Measurements from ENCODE around the gene MIAT.

Gene MIAT

DNA sequence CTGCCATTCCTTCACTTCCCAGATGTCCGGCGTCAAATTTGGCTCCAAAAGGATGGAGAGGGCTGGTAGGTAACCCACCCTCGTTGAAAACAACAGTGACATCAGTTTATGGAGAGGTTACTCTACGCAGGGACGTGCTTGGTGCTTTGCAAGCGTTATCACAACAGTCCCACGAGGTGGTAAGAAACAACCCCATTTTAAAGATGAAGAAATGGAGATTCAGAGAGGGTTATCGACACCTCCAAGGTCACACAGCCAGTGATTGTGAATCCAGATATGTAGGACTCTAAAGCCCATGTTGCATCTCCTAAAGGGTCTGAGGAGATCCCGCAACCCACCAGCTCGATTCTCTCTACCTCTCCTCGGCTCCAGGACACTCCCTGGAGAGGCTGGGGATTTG lies 773 bp downstream of the MIAT start:
- TF ChIP-seq, protein P1, sequence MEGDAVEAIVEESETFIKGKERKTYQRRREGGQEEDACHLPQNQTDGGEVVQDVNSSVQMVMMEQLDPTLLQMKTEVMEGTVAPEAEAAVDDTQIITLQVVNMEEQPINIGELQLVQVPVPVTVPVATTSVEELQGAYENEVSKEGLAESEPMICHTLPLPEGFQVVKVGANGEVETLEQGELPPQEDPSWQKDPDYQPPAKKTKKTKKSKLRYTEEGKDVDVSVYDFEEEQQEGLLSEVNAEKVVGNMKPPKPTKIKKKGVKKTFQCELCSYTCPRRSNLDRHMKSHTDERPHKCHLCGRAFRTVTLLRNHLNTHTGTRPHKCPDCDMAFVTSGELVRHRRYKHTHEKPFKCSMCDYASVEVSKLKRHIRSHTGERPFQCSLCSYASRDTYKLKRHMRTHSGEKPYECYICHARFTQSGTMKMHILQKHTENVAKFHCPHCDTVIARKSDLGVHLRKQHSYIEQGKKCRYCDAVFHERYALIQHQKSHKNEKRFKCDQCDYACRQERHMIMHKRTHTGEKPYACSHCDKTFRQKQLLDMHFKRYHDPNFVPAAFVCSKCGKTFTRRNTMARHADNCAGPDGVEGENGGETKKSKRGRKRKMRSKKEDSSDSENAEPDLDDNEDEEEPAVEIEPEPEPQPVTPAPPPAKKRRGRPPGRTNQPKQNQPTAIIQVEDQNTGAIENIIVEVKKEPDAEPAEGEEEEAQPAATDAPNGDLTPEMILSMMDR (IDR thresholded peaks at IDR 0.05; ENCODE audit: insufficient read depth, low read length, poor library complexity, severe bottlenecking): no peak
- peaks cover 2% of the 10 kb centered on the region for H3K27me3 ChIP-seq (replicated peaks; ENCODE audit: control insufficient read depth, insufficient read depth, low read length)
- peak overlapping the region; percentile 39 for H3K4me3 ChIP-seq (replicated peaks; ENCODE audit: low read depth, low read length)
- H3K36me3 ChIP-seq (ENCODE audit: control insufficient read depth, insufficient read depth, low read length): no peaks in the 10 kb centered on the region
- no peak for DNase-seq (ENCODE audit: extremely low read depth, insufficient read length)

DNA sequence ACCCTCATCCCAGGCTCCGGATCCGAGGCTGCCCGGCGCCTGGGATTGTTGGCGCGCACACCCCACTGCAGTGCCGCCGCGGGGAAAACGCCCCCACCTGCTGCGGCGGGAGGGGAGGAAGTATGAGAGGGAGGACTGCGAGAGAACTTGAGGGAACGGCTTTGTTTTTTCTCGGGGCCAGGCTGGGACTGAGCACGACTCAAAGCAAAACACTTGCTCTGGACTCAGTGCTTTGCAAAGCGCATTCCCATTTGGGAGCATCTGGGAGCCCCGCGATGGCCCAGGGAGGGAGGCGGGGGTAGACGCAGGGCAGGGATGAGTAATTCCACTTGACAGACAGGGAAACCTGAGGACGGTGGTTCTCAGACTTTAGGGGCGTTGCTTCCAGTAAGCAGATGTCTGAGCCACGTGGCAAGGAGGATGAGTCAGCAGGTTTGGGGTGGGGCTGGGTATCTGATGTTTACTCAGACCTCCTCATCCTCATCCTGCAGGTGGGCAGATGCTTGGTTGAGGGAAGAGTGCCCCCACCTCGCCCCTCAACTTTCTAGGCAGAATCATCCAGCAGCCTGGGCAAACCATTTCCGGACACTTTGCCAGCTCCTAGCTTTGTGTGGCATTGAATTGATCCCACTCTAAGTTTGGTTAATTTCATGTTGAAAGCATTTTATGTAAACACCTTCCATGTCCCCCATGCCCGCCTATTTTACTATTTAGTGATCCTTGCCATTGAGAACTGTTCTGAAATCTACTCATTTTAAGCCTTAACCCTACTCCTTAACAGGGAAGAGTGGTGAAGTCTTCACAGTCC lies 1.5 kb downstream of the MIAT start:
- Histone ChIP-seq H3K4me3 (replicated peaks; ENCODE audit: low read depth, low read length) (peak overlapping the region; percentile 39), H3K36me3 (ENCODE audit: control insufficient read depth, insufficient read depth, low read length) (no peaks in the 10 kb centered on the region), H3K27me3 (replicated peaks; ENCODE audit: control insufficient read depth, insufficient read depth, low read length) (peaks cover 2% of the 10 kb centered on the region)
- TF ChIP-seq, protein P1 (IDR thresholded peaks at IDR 0.05; ENCODE audit: insufficient read depth, low read length, poor library complexity, severe bottlenecking): no peak
- peak; percentile 70 for DNase-seq (ENCODE audit: extremely low read depth, insufficient read length)

GRCh38 chr22:26660356-26660755 lies 3.0 kb downstream of the MIAT start:
- TF ChIP-seq, protein P1 (IDR thresholded peaks at IDR 0.05; ENCODE audit: insufficient read depth, low read length, poor library complexity, severe bottlenecking): no peak
- H3K27me3 ChIP-seq (replicated peaks; ENCODE audit: control insufficient read depth, insufficient read depth, low read length): peaks cover 2% of the 10 kb centered on the region
- H3K36me3 ChIP-seq (ENCODE audit: control insufficient read depth, insufficient read depth, low read length): no peaks in the 10 kb centered on the region
- no peak overlapping the region for H3K4me3 ChIP-seq (replicated peaks; ENCODE audit: low read depth, low read length)
- DNase-seq (ENCODE audit: extremely low read depth, insufficient read length): no peak

- TF ChIP-seq, protein P1 (IDR thresholded peaks at IDR 0.05; ENCODE audit: insufficient read depth, low read length, poor library complexity, severe bottlenecking): no peak
- Histone ChIP-seq H3K4me3 (replicated peaks; ENCODE audit: low read depth, low read length) (no peak overlapping the region), H3K27me3 (replicated peaks; ENCODE audit: control insufficient read depth, insufficient read depth, low read length) (peaks cover 2% of the 10 kb centered on the region), H3K36me3 (ENCODE audit: control insufficient read depth, insufficient read depth, low read length) (no peaks in the 10 kb centered on the region)
- DNase-seq (ENCODE audit: extremely low read depth, insufficient read length): no peak
Measured at GRCh38 chr22:26660961-26661578, 3.7 kb downstream of the MIAT start.

DNA sequence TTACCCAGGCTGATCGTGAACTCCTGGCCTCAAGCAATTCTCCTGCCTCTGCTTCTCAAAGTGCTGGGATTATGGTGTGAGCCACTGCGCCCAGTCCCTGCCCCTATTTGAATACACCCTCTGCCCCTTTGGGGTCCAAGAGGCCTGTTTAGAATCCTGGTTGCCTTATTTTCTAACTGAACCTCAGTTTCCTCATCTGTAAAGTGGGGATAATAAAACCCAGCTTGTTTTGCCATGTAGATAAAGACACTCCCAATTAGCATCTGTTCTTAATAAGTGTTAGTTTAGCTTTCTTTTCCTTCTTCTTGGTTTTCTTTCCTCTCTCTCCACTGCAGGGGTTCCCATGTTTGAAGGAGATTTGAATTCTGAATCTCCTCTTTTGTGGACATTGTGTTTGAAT lies 4.8 kb downstream of the MIAT start:
- TF ChIP-seq, protein P1 (IDR thresholded peaks at IDR 0.05; ENCODE audit: insufficient read depth, low read length, poor library complexity, severe bottlenecking): no peak
- no peaks in the 10 kb centered on the region; the same call in 1 of the 2 replicates for H3K27me3 ChIP-seq (replicated peaks; ENCODE audit: control insufficient read depth, insufficient read depth, low read length)

More for the DNA sequence above, 4.8 kb downstream of the MIAT start:
- DNase-seq (ENCODE audit: extremely low read depth, insufficient read length): no peak
- Histone ChIP-seq H3K36me3 (ENCODE audit: control insufficient read depth, insufficient read depth, low read length) (no peaks in the 10 kb centered on the region), H3K4me3 (replicated peaks; ENCODE audit: low read depth, low read length) (no peak overlapping the region)

Measured in GM06990 (cell line).